AG09319 (cell line): ENCODE results near the gene PLIN1.

Experiments used
- DNase-seq: peaks from one replicate; pipeline ENCODE4 v3.0.0-alpha.2; 2010; ENCODE audit warnings: low read depth; ENCODE audit errors: extremely low read depth
- CTCF ChIP-seq: IDR thresholded peaks from 2 replicates; pipeline ENCODE4 v1.5.1; 2011; ENCODE audit warnings: low read depth, mild to moderate bottlenecking, inconsistent platforms, low read length, moderate library complexity

Gene PLIN1

GRCh38 chr15:89685995-89686394, 6.8 kb upstream of the PLIN1 start:
- no peak for TF ChIP-seq CTCF
- DNase-seq = no peak

GRCh38 chr15:89681146-89681545, 2.0 kb upstream of the PLIN1 start:
- DNase-seq = no peak

GRCh38 chr15:89680282-89680873, 1.2 kb upstream of the PLIN1 start:
- peak; percentile 58 for DNase-seq
- no peak for TF ChIP-seq CTCF

More at GRCh38 chr15:89681146-89681545, 2.0 kb upstream of the PLIN1 start:
- TF ChIP-seq CTCF = no peak

GRCh38 chr15:89677381-89677780, 1.8 kb downstream of the PLIN1 start:
- TF ChIP-seq CTCF = no peak
- DNase-seq = no peak

- no peak for DNase-seq
- TF ChIP-seq CTCF = no peak
Observed at GRCh38 chr15:89675606-89676005, 3.6 kb downstream of the PLIN1 start.

GRCh38 chr15:89674526-89674925, 4.6 kb downstream of the PLIN1 start:
- no peak for TF ChIP-seq CTCF
- DNase-seq = no peak

- TF ChIP-seq CTCF = peak; percentile 17
- no peak for DNase-seq
Observed at GRCh38 chr15:89673165-89673512, 6.0 kb downstream of the PLIN1 start.
